Measurements from ENCODE around the gene FRY.

FRY gene

DNA sequence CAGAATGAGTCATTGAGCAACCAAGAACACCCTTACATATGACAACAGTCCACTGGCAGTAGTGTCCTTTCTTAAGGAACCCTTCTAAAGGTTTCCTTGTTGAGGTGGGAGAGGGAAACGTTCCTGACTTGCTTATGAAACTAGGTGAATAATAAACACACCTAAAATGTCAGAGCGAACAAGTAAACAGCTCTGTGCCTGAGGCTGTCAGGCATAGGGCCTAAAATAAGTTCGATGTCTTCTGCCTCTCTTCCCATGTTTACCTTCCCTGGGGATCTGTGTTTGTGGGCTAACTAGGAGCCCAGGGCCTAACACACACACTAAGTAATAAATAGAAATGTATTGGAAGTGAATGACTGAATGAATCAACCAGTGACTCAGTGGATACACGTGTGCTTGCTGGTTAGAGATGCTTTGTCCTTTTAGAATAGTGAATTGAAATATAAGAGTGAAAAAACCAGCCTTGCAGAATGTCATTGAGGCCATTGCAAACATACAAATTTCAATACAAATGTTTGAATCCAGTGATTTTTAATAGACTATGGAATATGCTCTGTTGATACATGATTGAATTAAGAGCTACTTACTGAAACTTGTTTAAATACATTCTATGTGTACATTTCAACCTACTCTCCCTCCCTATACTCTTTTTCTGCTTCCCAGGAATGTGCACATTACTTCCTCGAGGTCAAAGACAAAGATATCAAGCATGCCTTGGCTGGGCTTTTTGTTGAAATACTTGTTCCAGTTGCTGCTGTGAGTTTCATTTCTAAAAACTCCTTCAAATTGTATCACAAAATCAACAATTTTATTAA is 102.9 kb downstream of the FRY start:
- no peak for DNase-seq (ENCODE audit: low read depth)

DNA sequence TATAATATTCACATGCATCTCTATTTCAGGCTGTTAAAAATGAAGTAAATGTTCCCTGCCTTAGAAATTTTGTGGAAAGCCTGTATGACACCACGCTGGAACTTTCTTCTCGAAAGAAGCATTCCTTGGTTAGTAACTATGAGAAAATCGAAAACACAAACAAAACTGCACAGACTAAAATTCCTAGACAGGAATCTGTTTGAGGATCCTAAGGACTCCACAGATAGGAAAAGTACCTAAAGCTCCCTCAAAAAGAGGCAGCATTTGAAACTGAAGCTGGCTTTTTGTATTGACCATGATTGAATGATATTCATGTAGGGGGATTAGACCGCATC is 103.4 kb downstream of the FRY start:
- DNase-seq (ENCODE audit: low read depth): no peak

DNA sequence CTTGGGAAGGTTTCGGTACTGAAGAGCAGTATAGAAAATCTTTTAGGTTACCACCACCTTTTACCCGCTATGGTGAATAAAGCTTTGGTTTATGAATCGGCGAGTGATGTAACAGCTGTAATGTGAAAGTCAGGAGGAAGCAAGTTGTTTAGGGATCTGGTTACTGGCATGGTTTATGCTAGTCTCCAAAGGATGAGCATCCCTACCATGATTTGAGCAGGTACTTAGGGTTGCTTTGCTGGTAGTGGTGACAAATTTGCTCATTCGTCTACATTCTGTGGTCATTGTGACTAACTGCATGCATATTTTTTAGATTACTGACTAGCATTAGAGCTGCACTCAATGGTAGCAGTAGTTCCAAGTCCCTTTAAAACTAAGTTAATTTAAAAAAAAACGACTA is 104.1 kb downstream of the FRY start:
- no peak for DNase-seq (ENCODE audit: low read depth)

- DNase-seq (ENCODE audit: low read depth): no peak
These were observed 104.5 kb downstream of the FRY start for GRCh38 chr13:32136061-32136460.

DNA sequence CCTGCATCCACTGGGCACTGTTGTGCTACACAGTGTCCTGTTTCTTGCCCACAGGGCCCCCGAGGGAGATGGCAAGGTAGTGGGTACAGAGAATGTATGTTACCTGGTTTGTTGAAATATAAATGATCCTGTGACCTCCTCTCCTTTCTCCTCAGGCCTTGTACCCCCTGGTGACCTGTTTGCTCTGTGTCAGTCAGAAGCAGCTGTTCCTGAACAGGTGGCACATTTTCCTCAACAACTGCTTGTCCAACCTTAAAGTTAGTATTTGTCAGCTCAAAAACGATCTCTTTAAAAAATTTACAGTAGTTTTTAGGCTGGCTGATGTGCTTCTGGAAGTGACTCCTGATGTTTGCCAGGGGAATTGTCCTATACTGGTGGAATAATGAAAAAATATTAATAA is 105.1 kb downstream of the FRY start:
- DNase-seq (ENCODE audit: low read depth): no peak

DNA sequence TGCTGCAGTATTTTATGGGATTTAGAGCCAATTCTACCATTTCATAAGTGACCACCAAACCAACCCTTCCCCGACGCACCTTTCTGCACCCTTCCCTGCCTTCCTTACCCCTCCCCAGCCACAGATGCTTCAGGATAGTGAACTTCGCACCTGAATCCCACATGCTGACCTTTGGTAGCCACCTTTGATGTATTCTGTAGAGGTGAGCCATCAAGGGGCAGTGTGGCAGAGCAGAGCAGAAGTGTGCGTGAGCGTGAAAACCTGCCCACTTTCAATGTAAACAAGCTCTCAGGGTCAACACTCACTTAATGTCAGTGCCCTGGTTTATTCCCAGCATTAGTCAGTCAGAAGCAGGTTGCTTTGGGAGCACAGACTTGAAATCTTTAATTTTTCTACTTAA is 107.7 kb downstream of the FRY start:
- DNase-seq (ENCODE audit: low read depth): no peak

- DNase-seq (ENCODE audit: low read depth): no peak
These were observed 108.5 kb downstream of the FRY start for GRCh38 chr13:32140109-32140508.

DNA sequence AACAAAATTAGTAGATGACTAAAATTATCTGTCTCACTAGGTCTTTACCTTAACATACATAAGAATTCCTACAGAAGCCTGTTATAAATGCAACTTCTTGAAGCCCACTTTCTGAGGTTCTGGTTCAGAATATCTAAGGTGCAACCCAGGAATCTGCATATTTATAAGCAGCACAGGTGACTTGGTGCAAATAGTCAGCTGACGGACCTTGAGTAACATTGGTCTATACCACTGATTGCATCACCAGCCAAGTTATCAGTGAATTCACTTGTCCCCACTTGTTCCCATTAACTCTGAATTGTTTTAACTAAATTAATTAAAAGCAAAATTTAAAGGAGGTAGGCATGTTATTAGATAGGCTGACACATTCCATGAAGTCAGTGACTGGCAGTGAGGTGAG is 109.9 kb downstream of the FRY start:
- no peak for DNase-seq (ENCODE audit: low read depth)

DNA sequence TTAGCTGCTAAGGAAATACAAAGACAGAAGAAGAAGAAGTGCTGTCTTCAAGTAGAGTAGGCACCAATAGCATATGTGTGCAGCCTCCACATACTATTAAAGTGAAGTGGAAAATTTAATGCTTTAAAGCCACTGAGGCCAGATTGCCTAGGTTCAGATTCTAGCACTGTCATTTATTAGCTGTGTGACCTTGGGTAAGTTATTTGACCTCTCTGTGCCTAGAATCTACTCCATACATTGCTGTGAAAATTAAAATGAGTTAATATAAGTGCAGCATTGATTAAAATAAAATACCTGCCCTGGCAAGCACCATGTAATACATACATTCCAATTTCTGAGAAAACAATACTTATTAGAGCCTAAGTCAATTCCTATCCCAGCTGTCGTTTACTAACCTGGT is 110.5 kb downstream of the FRY start:
- no peak for DNase-seq (ENCODE audit: low read depth)

DNA sequence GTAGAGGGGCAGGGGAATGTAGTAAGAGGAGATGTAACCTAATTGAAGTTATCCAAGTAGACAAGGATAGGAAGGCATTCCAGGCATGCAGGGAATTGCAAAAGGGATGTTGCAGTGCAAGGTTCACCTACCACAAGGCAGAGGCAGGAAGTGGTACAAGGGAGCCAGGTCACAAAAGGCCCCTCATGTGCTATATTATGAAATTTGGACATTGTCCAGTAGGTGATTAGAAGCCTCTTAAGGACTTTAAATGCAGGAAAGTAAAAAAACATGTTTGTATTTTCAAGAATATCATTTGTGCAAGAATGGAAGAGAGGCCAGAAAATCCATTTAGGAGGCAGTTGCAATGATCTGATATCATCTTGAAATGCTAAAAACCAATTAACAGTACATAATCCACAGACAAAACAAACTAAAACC is 111.4 kb downstream of the FRY start:
- DNase-seq (ENCODE audit: low read depth): no peak

DNA sequence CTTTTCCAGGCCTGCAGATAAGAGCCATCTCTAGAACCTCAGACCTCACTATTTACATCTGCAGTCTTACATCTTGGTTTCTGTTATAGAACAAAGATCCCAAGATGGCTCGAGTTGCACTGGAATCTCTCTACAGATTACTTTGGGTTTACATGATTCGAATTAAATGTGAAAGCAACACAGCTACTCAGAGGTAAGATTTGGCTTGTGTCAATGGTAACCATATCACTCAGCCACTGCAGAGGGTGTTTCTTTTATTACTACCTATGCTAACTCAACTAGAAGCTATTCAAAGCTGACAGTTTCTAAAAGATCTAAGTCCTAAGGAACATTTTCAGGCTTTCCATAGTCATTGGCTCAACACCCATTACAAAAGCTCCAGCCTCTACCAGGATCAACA is 115.6 kb downstream of the FRY start:
- no peak for DNase-seq (ENCODE audit: low read depth)

DNA sequence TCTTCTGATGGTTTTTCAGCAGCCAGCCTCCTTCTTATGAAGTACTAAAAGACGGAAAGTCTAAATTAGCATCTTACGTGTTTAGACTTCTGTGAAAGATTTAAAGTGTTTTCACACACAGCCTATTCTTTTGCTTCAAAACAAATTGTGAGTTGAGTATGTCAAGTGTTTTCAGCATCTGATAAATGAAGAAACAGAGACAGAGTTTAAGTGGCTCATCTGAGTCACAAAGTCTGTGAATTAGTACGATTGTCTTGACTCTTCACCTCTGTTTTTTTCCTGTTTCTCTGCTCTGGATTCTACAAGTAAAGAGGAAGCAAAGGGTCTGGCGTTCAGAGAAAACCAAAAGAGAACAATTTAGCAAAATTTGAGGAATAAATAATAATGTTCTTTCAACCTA is 116.4 kb downstream of the FRY start:
- no peak for DNase-seq (ENCODE audit: low read depth)

- DNase-seq (ENCODE audit: low read depth): no peak
These were observed 118.7 kb downstream of the FRY start for GRCh38 chr13:32150239-32150638.

- DNase-seq (ENCODE audit: low read depth): no peak
These were observed 119.2 kb downstream of the FRY start for GRCh38 chr13:32150794-32151193.

DNA sequence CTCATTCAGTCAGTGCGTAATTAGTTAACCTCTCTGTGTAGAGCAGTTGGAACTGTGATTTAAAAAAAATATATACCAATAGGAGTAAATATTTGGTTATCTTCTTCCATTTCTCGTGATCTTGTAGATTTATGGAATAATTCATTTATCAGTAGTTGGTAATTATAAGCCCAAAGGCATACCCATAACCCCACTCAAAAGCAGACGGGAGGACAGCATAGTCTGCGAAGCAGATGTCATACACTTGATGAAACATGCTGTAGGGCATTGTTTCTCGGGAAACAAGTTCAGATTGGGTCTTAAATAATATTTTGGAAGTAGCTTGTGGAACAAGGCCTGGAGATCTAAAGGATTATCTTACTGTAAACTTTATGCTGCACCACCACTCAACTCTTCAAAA is 119.7 kb downstream of the FRY start:
- no peak for DNase-seq (ENCODE audit: low read depth)

GRCh38 chr13:32153056-32153455 is 121.5 kb downstream of the FRY start:
- no peak for DNase-seq (ENCODE audit: low read depth)

DNA sequence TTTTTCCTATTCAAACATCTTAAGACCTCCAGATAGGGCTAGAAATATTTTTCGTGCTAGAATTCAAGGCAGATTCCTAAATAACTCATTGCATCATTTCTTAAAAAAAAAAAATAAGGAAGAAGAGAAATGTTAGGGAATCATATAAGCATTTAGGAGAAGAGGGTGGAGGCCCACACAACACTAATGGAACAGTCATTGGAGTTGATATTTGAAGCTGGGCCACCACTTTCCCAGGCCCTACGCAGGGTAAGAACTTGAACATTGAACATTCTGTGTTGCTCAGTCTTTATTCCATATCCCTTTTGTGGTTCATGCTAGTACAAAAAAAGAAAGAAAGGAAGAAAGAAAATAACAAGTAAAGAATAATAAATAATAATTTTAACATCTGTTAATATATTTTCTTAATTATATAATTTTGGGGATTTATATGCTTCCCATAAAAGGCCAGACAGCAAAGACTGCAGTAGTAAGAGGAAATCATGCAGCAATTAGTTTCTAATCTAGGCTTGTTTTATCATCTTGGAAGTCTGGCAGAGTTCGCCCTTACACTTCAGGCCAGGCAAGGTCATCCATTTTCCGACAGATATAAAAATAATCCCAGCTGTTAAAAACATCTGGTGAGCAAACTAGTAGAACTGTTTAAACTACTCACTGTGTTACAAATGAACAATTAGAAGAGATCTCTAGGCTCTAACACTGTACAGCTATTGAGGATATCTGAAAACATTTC is 127.7 kb downstream of the FRY start:
- DNase-seq (ENCODE audit: low read depth): no peak

- no peak for DNase-seq (ENCODE audit: low read depth)
These were observed 130.9 kb downstream of the FRY start for GRCh38 chr13:32162395-32163005.

- no peak for DNase-seq (ENCODE audit: low read depth)
These were observed 133.2 kb downstream of the FRY start for GRCh38 chr13:32164622-32165268.

GRCh38 chr13:32165796-32166195 is 134.2 kb downstream of the FRY start:
- no peak for DNase-seq (ENCODE audit: low read depth)

DNA sequence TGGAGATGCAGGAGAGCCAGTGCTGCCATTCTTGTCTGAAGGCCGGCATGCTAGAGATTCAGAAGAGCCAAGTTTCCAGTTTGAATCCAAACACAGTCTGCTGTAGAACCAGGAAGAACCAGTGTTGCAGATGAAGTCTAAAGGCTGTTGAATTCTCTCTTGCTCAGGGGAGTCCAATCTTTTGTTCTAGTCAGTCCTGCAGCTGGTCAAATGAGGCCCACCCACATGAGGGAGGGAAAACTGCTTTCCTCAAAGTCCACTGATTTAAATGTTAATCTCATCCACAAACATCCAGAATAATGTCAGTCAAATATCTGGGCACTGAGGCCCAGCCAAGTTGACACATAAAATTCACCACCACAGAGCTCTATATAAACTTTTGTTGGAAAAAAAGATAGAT is 136.6 kb downstream of the FRY start:
- DNase-seq (ENCODE audit: low read depth): no peak

DNA sequence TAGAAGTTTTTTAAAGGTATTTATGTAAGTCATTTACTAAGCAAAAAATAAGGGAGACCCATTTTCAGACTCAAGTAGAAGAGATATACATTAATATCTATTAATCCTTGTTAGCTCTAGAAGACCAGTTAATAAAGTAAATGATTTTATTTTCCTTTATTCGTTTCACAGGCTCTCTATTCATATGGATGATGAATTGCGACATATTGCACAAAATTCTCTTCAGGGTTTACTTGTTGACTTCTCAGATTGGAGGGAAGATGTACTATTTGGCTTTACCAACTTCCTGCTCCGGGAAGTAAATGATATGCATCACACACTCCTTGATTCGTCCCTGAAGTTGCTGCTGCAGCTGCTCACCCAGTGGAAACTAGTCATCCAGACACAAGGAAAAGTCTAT is 139.3 kb downstream of the FRY start:
- DNase-seq (ENCODE audit: low read depth): no peak

DNA sequence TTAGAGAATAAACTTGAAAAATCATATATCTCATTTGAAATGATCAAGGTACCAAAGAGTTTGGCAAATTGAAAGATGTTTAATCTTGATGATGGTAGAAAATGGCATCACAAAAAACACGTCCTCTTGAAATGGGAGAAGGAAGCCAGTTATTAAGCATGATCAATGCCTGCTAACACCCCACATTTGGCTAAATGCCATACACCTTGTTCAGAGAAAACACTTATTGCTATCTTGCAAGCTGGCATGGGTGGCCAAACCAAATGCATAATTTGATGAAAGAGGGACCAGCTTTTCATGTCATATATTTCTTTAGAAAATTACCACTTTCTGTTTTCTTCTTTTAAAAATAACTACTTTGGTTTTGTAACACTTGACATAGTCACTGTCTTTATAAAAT is 142.3 kb downstream of the FRY start:
- DNase-seq (ENCODE audit: low read depth): no peak
